Effector memory CD8-positive, alpha-beta T cell (primary cell): ENCODE results near the gene MCUB.

Experiments used
- ATAC-seq: fragments of 150-1000 bp; cut with Tn5 transposase; replicated peaks from 2 replicates; pipeline ENCODE4 v1.10.0; 2021; ENCODE audit warnings: mild to moderate bottlenecking, moderate library complexity
- DNase-seq, 3 experiments: peaks; one replicate each; pipeline ENCODE4 v3.0.0; 2021
- H3K27ac Mint-ChIP-seq, 2 donors: one replicate each; pipeline ENCODE4 v1.8.0; 2022; ENCODE audit warnings: mild to moderate bottlenecking in 2 of 2, mixed read lengths in 2 of 2, moderate library complexity in 2 of 2
- H3K27me3 Mint-ChIP-seq, 2 donors: one replicate each; pipeline ENCODE4 v1.8.0; 2022; ENCODE audit warnings: mixed read lengths in 2 of 2
- H3K36me3 Mint-ChIP-seq: one replicate; pipeline ENCODE4 v1.8.0; 2022; ENCODE audit warnings: mild to moderate bottlenecking, moderate library complexity, mixed read lengths; ENCODE audit not compliant: insufficient read depth
- H3K4me1 Mint-ChIP-seq, 2 donors: one replicate each; pipeline ENCODE4 v1.8.0; 2022; ENCODE audit warnings: low read depth in 2 of 2, mixed read lengths in 2 of 2
- H3K4me3 Mint-ChIP-seq, 2 donors: one replicate each; pipeline ENCODE4 v1.8.0; 2022; ENCODE audit warnings: mild to moderate bottlenecking in 2 of 2, mixed read lengths in 2 of 2, moderate library complexity in 2 of 2
- H3K9me3 Mint-ChIP-seq, 2 donors: one replicate each; pipeline ENCODE4 v1.8.0; 2022; ENCODE audit warnings: mixed read lengths in 2 of 2

Gene MCUB

DNA sequence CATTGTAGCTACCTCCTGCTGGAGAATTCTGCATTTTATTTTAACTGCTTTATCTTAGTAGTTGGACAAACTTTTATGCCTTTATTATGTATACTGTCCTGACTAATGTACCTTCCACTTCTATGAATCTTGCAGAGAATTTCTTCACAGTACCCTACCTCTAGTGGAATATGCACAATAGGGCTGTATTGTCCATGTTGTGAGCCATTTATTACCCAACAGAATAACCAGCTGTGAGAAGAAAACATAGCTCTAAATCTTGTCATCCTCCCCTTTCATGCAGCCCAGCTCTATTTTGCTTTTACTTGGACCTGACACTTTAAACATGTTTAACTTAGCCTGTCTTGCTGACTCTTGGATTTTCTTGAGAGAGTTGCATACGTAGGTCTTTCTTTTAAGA, 56.2 kb downstream of the MCUB start:
- ATAC-seq = no peak
- H3K27me3 Mint-ChIP-seq = no peaks in the 10 kb centered on the region
- no peak for DNase-seq
- H3K27ac Mint-ChIP-seq = no peak overlapping the region
- peaks cover 15% of the 10 kb centered on the region for H3K36me3 Mint-ChIP-seq
- H3K4me3 Mint-ChIP-seq = no peak overlapping the region
- peaks cover 22 to 51% of the 10 kb centered on the region in 2 donors for H3K4me1 Mint-ChIP-seq
- H3K9me3 Mint-ChIP-seq = no peaks in the 10 kb centered on the region

- no peak overlapping the region for H3K27ac Mint-ChIP-seq
- no peaks in the 10 kb centered on the region for H3K27me3 Mint-ChIP-seq
- H3K9me3 Mint-ChIP-seq = no peaks in the 10 kb centered on the region
- ATAC-seq = no peak
- H3K4me3 Mint-ChIP-seq = no peak overlapping the region
- H3K4me1 Mint-ChIP-seq = peaks cover 14 to 37% of the 10 kb centered on the region in 2 donors
- no peak for DNase-seq
- H3K36me3 Mint-ChIP-seq = peaks cover 5% of the 10 kb centered on the region
Measured at GRCh38 chr4:109622626-109623025, 62.6 kb downstream of the MCUB start.

- DNase-seq (no peak), ATAC-seq (no peak)
- H3K27me3 Mint-ChIP-seq = no peaks in the 10 kb centered on the region
- H3K4me1 Mint-ChIP-seq = peaks cover 12 to 35% of the 10 kb centered on the region in 2 donors
- H3K9me3 Mint-ChIP-seq = no peaks in the 10 kb centered on the region
- H3K36me3 Mint-ChIP-seq = no peaks in the 10 kb centered on the region
- no peak overlapping the region for H3K4me3 Mint-ChIP-seq
- no peak overlapping the region for H3K27ac Mint-ChIP-seq
Measured at GRCh38 chr4:109624536-109624935, 64.5 kb downstream of the MCUB start.

GRCh38 chr4:109627361-109627760, 67.3 kb downstream of the MCUB start:
- ATAC-seq (no peak), DNase-seq (no peak)
- H3K27ac Mint-ChIP-seq = peak overlapping the region in 1 of 2 donors; percentile 28
- H3K9me3 Mint-ChIP-seq = no peaks in the 10 kb centered on the region
- H3K36me3 Mint-ChIP-seq = no peaks in the 10 kb centered on the region
- H3K27me3 Mint-ChIP-seq = no peaks in the 10 kb centered on the region
- peaks cover 15 to 37% of the 10 kb centered on the region in 2 donors for H3K4me1 Mint-ChIP-seq
- H3K4me3 Mint-ChIP-seq = no peak overlapping the region

DNA sequence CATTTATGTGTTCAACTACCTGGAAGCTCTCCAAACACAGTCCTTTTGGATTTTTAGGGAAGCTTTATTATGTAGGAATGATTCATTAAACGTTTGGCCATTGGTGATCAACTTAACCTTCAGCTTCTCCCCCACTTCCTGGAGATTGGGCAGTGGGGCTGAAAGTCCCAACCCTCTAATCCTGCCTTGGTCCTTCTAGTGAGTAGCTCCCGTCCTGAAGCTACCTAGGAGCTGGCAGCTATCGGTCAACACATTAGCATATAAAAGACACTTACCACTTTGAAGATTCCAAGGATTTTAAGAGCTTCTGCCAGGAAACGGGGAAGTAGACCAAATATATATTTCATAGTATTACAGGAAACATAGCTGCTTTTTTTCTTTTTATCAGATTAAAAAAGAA, 69.7 kb downstream of the MCUB start:
- peak overlapping the region in 1 of 2 donors; percentile 54 for H3K27ac Mint-ChIP-seq
- no peaks in the 10 kb centered on the region for H3K9me3 Mint-ChIP-seq
- no peak overlapping the region for H3K4me3 Mint-ChIP-seq
- H3K36me3 Mint-ChIP-seq = peaks cover 3% of the 10 kb centered on the region
- peaks cover 8 to 39% of the 10 kb centered on the region in 2 donors for H3K4me1 Mint-ChIP-seq
- DNase-seq (no peak), ATAC-seq (no peak)
- H3K27me3 Mint-ChIP-seq = no peaks in the 10 kb centered on the region

DNA sequence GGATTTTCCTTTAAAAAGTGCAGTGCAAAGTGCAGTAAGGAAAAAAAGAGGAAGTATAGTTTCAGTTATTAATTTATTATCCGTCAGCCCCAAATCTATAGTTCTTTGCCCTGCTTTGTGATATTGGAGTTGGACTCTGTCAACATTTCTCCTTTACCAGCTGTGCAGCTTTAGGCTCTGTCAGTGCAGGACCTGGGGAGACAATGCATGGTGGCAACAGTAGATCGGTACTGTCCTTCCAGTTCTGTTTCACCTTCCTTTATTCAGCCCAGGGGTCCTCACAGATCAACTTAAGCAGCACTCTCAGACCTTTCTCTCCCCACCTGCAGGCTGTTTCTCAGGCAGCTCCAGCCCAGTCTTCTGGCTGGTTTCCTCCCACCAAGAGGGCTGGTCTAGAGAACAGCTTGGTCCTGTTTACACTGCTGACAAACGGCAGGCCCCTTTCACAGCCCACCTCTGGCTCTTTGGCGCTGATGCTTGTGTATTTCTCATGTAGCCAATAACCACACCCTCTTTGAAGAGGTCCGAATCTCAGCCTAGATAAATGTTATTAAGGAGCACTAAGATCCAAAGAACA, 71.6 kb downstream of the MCUB start:
- peak overlapping the region in 1 of 2 donors; percentile 8 for H3K4me3 Mint-ChIP-seq

DNA sequence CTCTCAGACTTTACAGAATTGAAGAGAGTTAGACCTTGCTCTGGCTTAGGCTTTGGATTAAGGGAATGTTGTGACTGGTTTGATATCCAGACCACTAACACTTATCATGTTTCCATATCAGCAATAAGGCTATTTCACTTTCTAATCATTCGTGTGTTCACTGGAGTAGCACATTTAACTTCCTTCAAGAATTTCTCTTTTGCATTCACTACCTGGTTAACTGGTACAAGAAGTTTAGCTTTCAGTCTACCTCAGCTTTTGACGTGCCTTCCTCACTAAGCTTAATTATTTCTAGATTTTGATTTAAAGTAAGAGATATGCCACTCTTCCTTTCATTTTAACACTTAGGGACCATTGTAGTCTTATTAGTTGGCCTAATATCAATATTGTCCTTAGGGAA, 80.6 kb downstream of the MCUB start:
- Mint-ChIP-seq H3K36me3 (no peaks in the 10 kb centered on the region), H3K4me3 (no peak overlapping the region), H3K27ac (peak overlapping the region; percentile 1 to 66), H3K27me3 (no peaks in the 10 kb centered on the region), H3K4me1 (peaks cover 16 to 22% of the 10 kb centered on the region in 2 donors), H3K9me3 (no peaks in the 10 kb centered on the region)
- no peak for ATAC-seq
- no peak for DNase-seq

More for the DNA sequence above, 71.6 kb downstream of the MCUB start:
- H3K27ac Mint-ChIP-seq = peak overlapping the region in 1 of 2 donors; percentile 73
- H3K27me3 Mint-ChIP-seq = no peaks in the 10 kb centered on the region
- ATAC-seq = no peak
- no peak for DNase-seq
- H3K36me3 Mint-ChIP-seq = peaks cover 3% of the 10 kb centered on the region
- H3K9me3 Mint-ChIP-seq = no peaks in the 10 kb centered on the region
- H3K4me1 Mint-ChIP-seq = peaks cover 8 to 39% of the 10 kb centered on the region in 2 donors

DNA sequence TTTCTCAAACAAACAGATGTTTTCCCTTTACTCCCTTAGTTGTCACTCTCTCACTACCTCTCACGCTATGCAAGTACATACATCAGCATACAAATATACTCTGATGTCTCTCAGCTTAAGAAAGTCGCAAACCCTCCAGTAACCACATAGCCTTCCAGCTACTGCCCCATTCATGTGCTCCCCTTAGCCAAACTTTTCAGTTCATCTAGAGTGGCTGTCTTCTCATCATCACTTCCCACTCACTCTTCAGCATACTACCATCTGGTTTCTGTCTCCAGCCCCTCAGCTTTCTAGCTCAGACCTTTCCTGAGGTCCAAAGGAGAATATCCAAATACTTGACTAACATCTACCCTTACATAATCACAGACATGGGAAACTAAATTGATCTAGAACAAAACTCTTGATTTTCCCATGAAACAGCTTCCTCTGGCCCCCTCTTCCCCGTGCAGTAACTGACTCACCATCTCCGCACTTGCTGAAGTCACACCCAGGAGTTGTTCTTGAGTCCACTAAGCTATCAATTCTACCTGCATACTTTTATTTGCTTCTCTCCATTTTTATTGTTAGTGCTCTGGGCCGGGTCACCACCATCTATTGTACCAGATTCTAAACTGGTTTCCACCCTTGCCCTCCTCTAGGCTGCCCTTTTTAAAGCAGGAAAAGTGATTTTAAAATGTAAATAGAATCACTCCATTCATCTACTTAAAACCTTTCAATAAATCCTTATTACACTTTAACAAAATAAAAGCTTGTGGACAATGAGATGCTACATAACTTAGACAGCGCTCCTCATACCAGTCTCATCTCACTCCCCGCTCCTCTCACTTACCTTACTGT, 86.0 kb downstream of the MCUB start:
- no peak overlapping the region for H3K27ac Mint-ChIP-seq
- ATAC-seq = no peak
- peaks cover 8 to 29% of the 10 kb centered on the region in 2 donors for H3K4me1 Mint-ChIP-seq

GRCh38 chr4:109648266-109648996, 88.4 kb downstream of the MCUB start:
- H3K4me3 Mint-ChIP-seq = peak overlapping the region; percentile 7 to 65
- ATAC-seq = peak; percentile 93
- peaks cover 12 to 36% of the 10 kb centered on the region in 2 donors for H3K4me1 Mint-ChIP-seq
- no peaks in the 10 kb centered on the region for H3K27me3 Mint-ChIP-seq
- peaks cover 5% of the 10 kb centered on the region for H3K36me3 Mint-ChIP-seq
- H3K27ac Mint-ChIP-seq = peak overlapping the region in 1 of 2 donors; percentile 59
- no peaks in the 10 kb centered on the region for H3K9me3 Mint-ChIP-seq
- DNase-seq = peak in 1 of 3 experiments; percentile 13

More for the DNA sequence above, 86.0 kb downstream of the MCUB start:
- Mint-ChIP-seq H3K36me3 (no peaks in the 10 kb centered on the region), H3K9me3 (no peaks in the 10 kb centered on the region), H3K4me3 (no peak overlapping the region), H3K27me3 (no peaks in the 10 kb centered on the region)
- DNase-seq = no peak

GRCh38 chr4:109648997-109649575, 89.0 kb downstream of the MCUB start:
- ATAC-seq = no peak

GRCh38 chr4:109649872-109650271, 89.8 kb downstream of the MCUB start:
- Mint-ChIP-seq H3K4me1 (peaks cover 12 to 40% of the 10 kb centered on the region in 2 donors), H3K4me3 (peak overlapping the region in 1 of 2 donors; percentile 30), H3K9me3 (no peaks in the 10 kb centered on the region), H3K27ac (no peak overlapping the region), H3K36me3 (peaks cover 5% of the 10 kb centered on the region), H3K27me3 (no peaks in the 10 kb centered on the region)
- ATAC-seq (no peak), DNase-seq (no peak)

More at GRCh38 chr4:109648997-109649575, 89.0 kb downstream of the MCUB start:
- no peak for DNase-seq
- H3K4me3 Mint-ChIP-seq = peak overlapping the region; percentile 19 to 65
- H3K27me3 Mint-ChIP-seq = no peaks in the 10 kb centered on the region
- peaks cover 5% of the 10 kb centered on the region for H3K36me3 Mint-ChIP-seq
- H3K4me1 Mint-ChIP-seq = peaks cover 12 to 36% of the 10 kb centered on the region in 2 donors
- peak overlapping the region in 1 of 2 donors; percentile 59 for H3K27ac Mint-ChIP-seq
- no peaks in the 10 kb centered on the region for H3K9me3 Mint-ChIP-seq

- H3K36me3 Mint-ChIP-seq = peaks cover 10% of the 10 kb centered on the region
- no peak overlapping the region for H3K4me3 Mint-ChIP-seq
- H3K4me1 Mint-ChIP-seq = peaks cover 4 to 37% of the 10 kb centered on the region in 2 donors
- no peaks in the 10 kb centered on the region for H3K27me3 Mint-ChIP-seq
- ATAC-seq = no peak
- DNase-seq = no peak
- H3K27ac Mint-ChIP-seq = peak overlapping the region in 1 of 2 donors; percentile 60
- H3K9me3 Mint-ChIP-seq = no peaks in the 10 kb centered on the region
Measured at GRCh38 chr4:109655396-109655795, 95.3 kb downstream of the MCUB start.

DNA sequence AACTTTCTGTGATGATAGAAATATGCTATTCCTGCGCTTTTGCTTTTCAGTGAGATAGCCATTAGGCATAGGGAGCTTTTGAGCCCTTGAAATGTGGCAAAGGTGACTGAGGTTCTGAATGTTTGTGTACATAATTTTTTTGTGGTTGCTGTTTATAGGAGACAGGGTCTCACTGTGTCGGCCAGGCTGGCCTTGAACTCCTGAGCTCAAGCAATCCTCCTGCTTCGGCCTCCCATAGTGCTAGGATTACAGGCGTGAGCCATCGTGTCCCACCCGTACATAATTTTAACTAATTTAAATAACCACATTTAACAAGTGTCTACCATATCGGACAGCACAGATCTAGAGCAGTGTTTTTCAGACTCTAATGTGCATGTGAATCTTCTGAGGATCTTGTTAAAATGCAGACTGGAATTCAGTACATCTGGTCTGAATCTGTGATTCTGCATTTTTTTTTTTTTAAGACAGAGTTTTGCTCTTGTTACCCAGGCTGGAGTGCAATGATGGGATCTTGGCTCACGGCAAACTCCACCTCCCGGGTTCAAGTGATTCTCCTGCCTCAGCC, 97.9 kb downstream of the MCUB start:
- Mint-ChIP-seq H3K36me3 (peaks cover 16% of the 10 kb centered on the region), H3K9me3 (no peaks in the 10 kb centered on the region), H3K27ac (no peak overlapping the region), H3K4me3 (no peak overlapping the region), H3K4me1 (peaks cover 1 to 22% of the 10 kb centered on the region in 2 donors), H3K27me3 (no peaks in the 10 kb centered on the region)
- DNase-seq = no peak
- ATAC-seq = no peak
